Measurements from ENCODE around the gene NOD1.
"Not testable (repeated sequence)": the region's sequence is repeated elsewhere in the genome, so short reads cannot be mapped to it uniquely, and the experiment has no call there.

DNA sequence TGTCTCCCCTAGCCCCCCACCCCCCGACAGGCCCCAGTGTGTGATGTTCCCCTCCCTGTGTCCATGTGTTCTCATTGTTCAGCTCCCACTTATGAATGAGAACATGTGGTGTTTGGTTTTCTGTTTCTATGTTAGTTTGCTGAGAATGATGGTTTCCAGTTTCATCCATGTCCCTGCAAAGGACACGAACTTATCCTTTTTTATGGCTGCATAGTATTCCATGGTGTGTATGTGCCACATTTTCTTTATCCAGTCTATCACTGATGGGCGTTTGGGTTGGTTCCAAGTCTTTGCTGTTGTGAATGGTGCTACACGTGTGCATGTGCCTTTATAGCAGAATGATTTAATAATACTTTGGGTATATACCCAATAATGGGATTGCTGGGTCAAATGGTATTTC, 97.8 kb downstream of the NOD1 start:
- not testable (repeated sequence) for TF ChIP-seq ZNF138 (CRISPR knock-in tag; IDR thresholded peaks at IDR 0.05; ENCODE audit: low read depth); ZNF652 (CRISPR knock-in tag; IDR thresholded peaks at IDR 0.05; ENCODE audit: borderline replicate concordance, low read depth)

Data from HepG2 (cell line).